Smooth muscle cell (in vitro differentiated cells): ENCODE results near the gene SLC26A6. TPM values are rescaled to one million over a fixed set of nuclear protein-coding genes. Genes with fewer than 3 reads are reported as not detected.

ENCODE experiments used
- DNase-seq: peaks from one replicate; lab custom pipeline; 2025; ENCODE audit not compliant: unreplicated experiment; lab: John Stamatoyannopoulos, UW
- H2AFZ ChIP-seq: fragments of 200-600 bp; sonication (generic); 2 replicates; pipeline ENCODE4 v1.6.0; 2016; ENCODE audit warnings: antibody characterized with exemption, low read depth, mild to moderate bottlenecking
- H3F3A ChIP-seq: fragments of 200-600 bp; sonication (generic); 2 replicates; pipeline ENCODE4 v1.6.0; 2017; ENCODE audit warnings: antibody characterized with exemption, low read depth
- H3K27ac ChIP-seq: fragments of 200-600 bp; sonication (generic); 2 replicates; pipeline ENCODE4 v1.5.1; 2016; ENCODE audit warnings: low read depth, mild to moderate bottlenecking
- H3K27me3 ChIP-seq: fragments of 200-600 bp; sonication (generic); 2 replicates; pipeline ENCODE4 v1.6.1; 2016; ENCODE audit warnings: low read depth, mild to moderate bottlenecking
- H3K36me3 ChIP-seq: fragments of 200-600 bp; sonication (generic); 2 replicates; pipeline ENCODE4 v1.5.1; 2016; ENCODE audit warnings: low read depth
- H3K4me1 ChIP-seq: fragments of 200-600 bp; sonication (generic); 2 replicates; pipeline ENCODE4 v1.5.1; 2016; ENCODE audit warnings: low read depth
- H3K4me2 ChIP-seq: fragments of 200-600 bp; sonication (generic); 2 replicates; pipeline ENCODE4 v1.6.0; 2016; ENCODE audit warnings: mild to moderate bottlenecking
- H3K4me3 ChIP-seq: fragments of 200-600 bp; sonication (generic); 2 replicates; pipeline ENCODE4 v1.5.1; 2016; ENCODE audit warnings: mild to moderate bottlenecking
- H3K79me2 ChIP-seq: fragments of 200-600 bp; sonication (generic); 2 replicates; pipeline ENCODE4 v1.6.0; 2016; ENCODE audit warnings: low read depth, mild to moderate bottlenecking
- H3K9ac ChIP-seq: fragments of 200-600 bp; sonication (generic); 2 replicates; pipeline ENCODE4 v1.6.0; 2016; ENCODE audit warnings: low read depth
- H3K9me3 ChIP-seq: fragments of 200-600 bp; sonication (generic); replicated peaks from 2 replicates; pipeline ENCODE4 v1.5.1; 2016; ENCODE audit warnings: low read depth
- H4K20me1 ChIP-seq: fragments of 200-600 bp; sonication (generic); 2 replicates; pipeline ENCODE4 v1.6.0; 2016; ENCODE audit warnings: low read depth
- WGBS: methylation state at CpG from one replicate; pipeline ENCODE4 v1.1.7; 2016; ENCODE audit warnings: low lambda C conversion rate; 5-methylcytosine and 5-hydroxymethylcytosine counted together
- polyA plus RNA-seq: library from polyadenylated mRNA; unstranded; fragments of >200 nt; fragmentation: Nextera tagmentation; extraction: Ambion mirVana; gene quantifications from 2 replicates; pipeline ENCODE4 v1.2.1, GENCODE V29; 2016
- total RNA-seq: library from RNA; depleted of rRNA; stranded (reverse); fragments of >200 nt; gene quantifications from 2 replicates; pipeline ENCODE4 v1.2.3, GENCODE V29; 2014
- TF ChIP-seq, protein P1 (sequence below): fragments of 200-600 bp; sonication (generic); IDR thresholded peaks from 2 replicates; pipeline ENCODE4 v1.5.1; 2017; ENCODE audit warnings: borderline replicate concordance, mild to moderate bottlenecking, antibody characterized with exemption; ENCODE audit not compliant: insufficient read depth, poor library complexity, severe bottlenecking

The SLC26A6 gene
- total and polyA plus RNA-seq, 2 experiments from 2014 or later = 28.4 to 34.8 TPM

DNA sequence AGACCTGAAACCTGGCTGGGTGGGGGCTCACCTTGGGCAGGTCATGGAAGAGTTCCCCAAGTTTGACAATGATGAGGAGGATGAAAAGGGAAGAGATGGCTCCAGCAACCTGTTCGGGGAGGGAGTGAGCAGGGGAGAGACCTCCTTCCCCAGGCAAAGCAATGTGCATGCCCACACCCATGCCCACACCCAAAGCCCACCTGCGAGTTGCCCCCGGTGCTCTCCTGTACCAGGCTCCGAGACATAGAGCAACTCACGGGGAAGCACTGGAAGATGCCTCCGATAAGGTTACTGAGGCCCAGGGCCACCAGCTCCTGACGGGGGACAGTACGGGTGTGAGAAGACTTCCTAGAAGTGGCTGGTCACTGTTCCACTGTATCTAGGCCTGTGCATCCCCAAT, 4.9 kb downstream of the SLC26A6 start:
- Histone ChIP-seq H3K9me3 (no peaks in the 10 kb centered on the region), H4K20me1 (peaks cover 24% of the 10 kb centered on the region), H3K4me3 (no peak overlapping the region), H3F3A (no peaks in the 10 kb centered on the region), H3K27me3 (no peaks in the 10 kb centered on the region), H3K4me2 (no peak overlapping the region), H3K9ac (no peak overlapping the region), H3K27ac (no peak overlapping the region), H3K36me3 (no peaks in the 10 kb centered on the region), H3K4me1 (no peaks in the 10 kb centered on the region), H2AFZ (no peak overlapping the region), H3K79me2 (peaks cover 6% of the 10 kb centered on the region)
- no peak for DNase-seq
- TF ChIP-seq, protein P1, sequence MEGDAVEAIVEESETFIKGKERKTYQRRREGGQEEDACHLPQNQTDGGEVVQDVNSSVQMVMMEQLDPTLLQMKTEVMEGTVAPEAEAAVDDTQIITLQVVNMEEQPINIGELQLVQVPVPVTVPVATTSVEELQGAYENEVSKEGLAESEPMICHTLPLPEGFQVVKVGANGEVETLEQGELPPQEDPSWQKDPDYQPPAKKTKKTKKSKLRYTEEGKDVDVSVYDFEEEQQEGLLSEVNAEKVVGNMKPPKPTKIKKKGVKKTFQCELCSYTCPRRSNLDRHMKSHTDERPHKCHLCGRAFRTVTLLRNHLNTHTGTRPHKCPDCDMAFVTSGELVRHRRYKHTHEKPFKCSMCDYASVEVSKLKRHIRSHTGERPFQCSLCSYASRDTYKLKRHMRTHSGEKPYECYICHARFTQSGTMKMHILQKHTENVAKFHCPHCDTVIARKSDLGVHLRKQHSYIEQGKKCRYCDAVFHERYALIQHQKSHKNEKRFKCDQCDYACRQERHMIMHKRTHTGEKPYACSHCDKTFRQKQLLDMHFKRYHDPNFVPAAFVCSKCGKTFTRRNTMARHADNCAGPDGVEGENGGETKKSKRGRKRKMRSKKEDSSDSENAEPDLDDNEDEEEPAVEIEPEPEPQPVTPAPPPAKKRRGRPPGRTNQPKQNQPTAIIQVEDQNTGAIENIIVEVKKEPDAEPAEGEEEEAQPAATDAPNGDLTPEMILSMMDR = no peak
- 94% methylated on average over 8 of the region's 8 CpGs for WGBS

DNA sequence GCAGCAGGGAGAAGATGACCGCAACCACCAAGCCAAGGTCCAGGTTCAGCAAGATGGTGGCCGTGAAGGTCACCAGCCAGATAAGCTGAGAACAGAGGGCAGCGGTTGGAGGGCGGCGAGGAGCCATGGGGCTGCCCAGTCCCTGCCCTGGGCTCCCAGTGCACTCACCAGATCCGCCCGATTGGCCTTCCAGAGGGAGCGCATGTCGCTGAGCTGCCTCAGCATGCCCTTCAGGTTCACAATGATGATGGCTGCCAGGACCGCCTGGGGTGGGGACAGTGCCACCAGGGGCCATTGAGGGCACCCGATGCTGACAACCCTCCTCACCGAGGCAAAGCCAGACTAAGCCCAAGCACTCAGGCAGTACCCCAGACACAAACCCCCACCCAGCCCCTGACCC, 5.4 kb downstream of the SLC26A6 start:
- Histone ChIP-seq H2AFZ (no peak overlapping the region), H3K4me3 (no peak overlapping the region), H3K4me1 (no peaks in the 10 kb centered on the region), H3K27me3 (no peaks in the 10 kb centered on the region), H3K79me2 (peaks cover 6% of the 10 kb centered on the region), H4K20me1 (peaks cover 24% of the 10 kb centered on the region), H3K4me2 (no peak overlapping the region), H3F3A (no peaks in the 10 kb centered on the region), H3K9ac (no peak overlapping the region), H3K9me3 (no peaks in the 10 kb centered on the region), H3K27ac (no peak overlapping the region), H3K36me3 (no peaks in the 10 kb centered on the region)
- 92% methylated on average over 10 of the region's 12 CpGs for whole genome bisulfite sequencing
- DNase-seq = no peak
- TF ChIP-seq, protein P1 = no peak

DNA sequence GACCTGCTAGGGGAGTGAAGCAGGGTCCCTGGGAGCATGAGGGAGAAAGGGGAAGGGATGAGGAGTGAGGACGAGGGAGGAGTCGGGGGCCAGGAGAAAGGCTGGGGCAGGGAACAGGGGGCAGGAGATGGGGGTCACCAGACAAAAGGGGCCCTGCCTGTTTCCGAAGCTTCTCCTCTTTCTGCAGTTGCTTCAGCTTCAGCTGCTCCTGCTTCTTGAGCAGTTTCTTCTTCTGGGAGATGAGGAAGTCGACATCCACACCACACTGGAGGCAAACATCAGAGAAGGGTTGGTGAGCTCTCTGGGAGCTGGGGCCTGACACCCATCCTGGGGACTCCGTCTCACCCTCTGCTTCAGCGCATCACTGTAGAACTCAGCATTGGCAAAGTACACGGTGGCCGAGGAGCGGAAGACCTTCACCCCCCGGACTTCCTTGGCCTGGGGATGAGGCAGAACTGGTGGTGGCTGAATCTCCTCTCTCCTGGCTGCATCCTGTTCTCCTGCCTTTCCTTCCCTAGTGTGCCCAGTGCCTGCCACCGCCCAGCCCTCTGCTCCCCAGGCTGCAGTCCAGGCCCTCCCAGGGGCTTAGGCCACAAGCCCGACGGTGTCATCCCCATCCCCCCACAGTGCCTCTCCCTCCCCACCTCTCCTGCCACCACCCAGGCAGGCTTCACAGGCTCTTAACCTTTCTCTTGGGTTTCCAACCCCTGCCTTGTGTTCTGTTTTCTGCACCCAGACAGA, 6.8 kb downstream of the SLC26A6 start:
- DNase-seq = no peak
- Histone ChIP-seq H3K9ac (no peak overlapping the region), H3F3A (no peaks in the 10 kb centered on the region), H3K27me3 (no peaks in the 10 kb centered on the region), H2AFZ (no peak overlapping the region), H4K20me1 (peaks cover 13% of the 10 kb centered on the region), H3K4me2 (no peak overlapping the region), H3K27ac (no peak overlapping the region), H3K4me3 (no peak overlapping the region), H3K79me2 (no peaks in the 10 kb centered on the region), H3K9me3 (no peaks in the 10 kb centered on the region), H3K36me3 (no peaks in the 10 kb centered on the region), H3K4me1 (no peaks in the 10 kb centered on the region)
- WGBS = 97% methylated on average over 12 of the region's 13 CpGs
- TF ChIP-seq, protein P1 = no peak

DNA sequence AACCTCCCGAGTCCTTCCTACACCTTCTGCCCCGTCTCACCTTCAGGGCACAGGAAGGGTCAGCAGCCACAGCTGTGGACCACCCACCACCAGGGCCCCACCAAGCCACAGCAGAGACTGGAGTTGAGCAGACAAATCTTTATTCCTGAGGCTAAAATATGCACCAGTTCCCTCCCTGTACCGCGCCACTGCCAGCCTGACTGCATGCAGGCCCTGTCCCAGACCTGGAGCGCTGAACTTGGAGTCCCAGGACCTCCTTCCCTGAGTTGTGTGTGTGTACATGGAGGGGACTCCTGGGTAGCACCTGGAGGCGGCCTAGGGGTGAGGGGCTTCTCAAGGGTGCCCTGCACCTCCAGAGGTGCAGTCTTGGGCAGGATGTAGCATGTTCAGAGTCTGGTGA, 9.7 kb downstream of the SLC26A6 start:
- TF ChIP-seq, protein P1 = no peak
- Histone ChIP-seq H3K36me3 (no peaks in the 10 kb centered on the region), H3K4me1 (no peaks in the 10 kb centered on the region), H3K4me2 (no peak overlapping the region), H3F3A (no peaks in the 10 kb centered on the region), H3K9me3 (no peaks in the 10 kb centered on the region), H3K4me3 (no peak overlapping the region), H3K27ac (no peak overlapping the region), H3K79me2 (no peaks in the 10 kb centered on the region), H3K9ac (no peak overlapping the region), H4K20me1 (no peaks in the 10 kb centered on the region), H3K27me3 (no peaks in the 10 kb centered on the region), H2AFZ (no peak overlapping the region)
- 99% methylated on average over 6 of the region's 6 CpGs for WGBS
- DNase-seq = no peak
